K562 (cell line): Measurements from ENCODE around the gene TARM1. TPM values are rescaled to one million over a fixed set of nuclear protein-coding genes. Genes with fewer than 3 reads are reported as not detected.

Experiments
- ARID3B ChIP-seq: fragments of 250-450 bp; sonication (Bioruptor Pico); IDR thresholded peaks from 2 replicates; pipeline ENCODE4 v1.4.0; 2020; ENCODE audit warnings: borderline replicate concordance
- ARNT ChIP-seq, 2 experiments: fragments of 450-650 bp; IDR thresholded peaks; 2 replicates each; pipeline ENCODE4 v1.6.1; 2016; ENCODE audit warnings: mild to moderate bottlenecking in 1 of 2
- ILK ChIP-seq: fragments of 450-650 bp; IDR thresholded peaks from 2 replicates; pipeline ENCODE4 v1.6.1; 2016; ENCODE audit warnings: missing genetic modification characterization, low read depth, mild to moderate bottlenecking, missing compliant biosample characterization, moderate library complexity, borderline replicate concordance
- KLF6 ChIP-seq: fragments of 250-450 bp; sonication (Bioruptor Pico); IDR thresholded peaks from 2 replicates; pipeline ENCODE4 v1.4.0; 2020; ENCODE audit warnings: mild to moderate bottlenecking, moderate library complexity, borderline replicate concordance
- PTRF ChIP-seq: fragments of 450-650 bp; IDR thresholded peaks from 2 replicates; pipeline ENCODE4 v1.6.1; 2016; ENCODE audit warnings: mild to moderate bottlenecking, missing genetic modification characterization, missing compliant biosample characterization
- RHOXF2B ChIP-seq: fragments of 250-450 bp; sonication (Bioruptor Pico); conservative IDR thresholded peaks from 2 replicates; pipeline ENCODE4 v1.5.1; 2021
- RREB1 ChIP-seq: fragments of 250-450 bp; sonication (Bioruptor Pico); IDR thresholded peaks from 2 replicates; pipeline ENCODE4 v1.4.0; 2020
- TFE3 ChIP-seq: fragments of 450-650 bp; formaldehyde crosslinking; IDR thresholded peaks from 2 replicates; pipeline ENCODE4 v1.4.0; 2020; ENCODE audit warnings: mild to moderate bottlenecking, mixed read lengths
- TRIM24 ChIP-seq, 2 experiments: fragments of 450-650 bp; IDR thresholded peaks; 2 replicates each; pipeline ENCODE4 v1.6.1; 2016
- ZNF512 ChIP-seq: IDR thresholded peaks from 2 replicates; pipeline ENCODE4 v1.6.1; 2016; ENCODE audit warnings: missing genetic modification characterization, missing compliant biosample characterization
- ZNF655 ChIP-seq: fragments of 250-450 bp; sonication (Bioruptor Pico); IDR thresholded peaks from 2 replicates; pipeline ENCODE4 v1.5.0; 2021
- polyA plus RNA-seq, 8 experiments: library from polyadenylated mRNA; depleted of rRNA in 4 of 8; stranded (reverse) in 5 of 8; unstranded in 3 of 8; fragments of >200 nt; fragmentation: Nextera tagmentation in 2 of 8; fragmentation: Illumina TruSeq in 1 of 8; extraction: Ambion mirVana in 2 of 8; extraction: Trizol in 1 of 8; gene quantifications; 2 replicates each; pipeline versions ENCODE4 v1.2.1 to v1.2.3, GENCODE V29; 2011 to 2014; ENCODE audit warnings: inconsistent platforms in 1 of 8, missing spikeins in 1 of 8
- total RNA-seq, 7 experiments: library from RNA; depleted of rRNA in 6 of 7; stranded (reverse); fragments of >200 nt in 6 of 7; fragmentation: Illumina TruSeq in 2 of 7; extraction: Trizol in 2 of 7; gene quantifications; 2 replicates each; pipeline versions ENCODE4 v1.2.1 to v1.2.3, GENCODE V29; 2011 to 2021; ENCODE audit warnings: low replicate concordance in 1 of 7

TARM1 gene
- total and polyA plus RNA-seq, 9 of the 15 experiments (the other 6 are each of a cell fraction or from before 2014, with no cell fraction given) = not detected

- TF ChIP-seq TFE3 (CRISPR knock-in tag) (no peak), ARNT (IDR thresholded peaks at IDR 0.05) (peak in 1 of 2 experiments; percentile 95; a peak in 3 of 4 replicates), ZNF655 (no peak), ARID3B (CRISPR knock-in tag) (no peak), RHOXF2B (CRISPR knock-in tag) (no peak), ZNF512 (tag) (no peak), PTRF (tag) (no peak), TRIM24 (IDR thresholded peaks at IDR 0.05) (no peak), RREB1 (CRISPR knock-in tag) (peak; percentile 18; the same call in 1 of the 2 replicates), KLF6 (CRISPR knock-in tag) (no peak; the same call in 1 of the 2 replicates), ILK (no peak)
Measured at GRCh38 chr19:54115109-54116063, 34.2 kb upstream of the TARM1 start, which contains the start of the genes PRPF31 and TFPT (continued).
